HG03066 (cell line): ENCODE results near the gene PXT1.
"Not testable (repeated sequence)": the region's sequence is repeated elsewhere in the genome, so short reads cannot be mapped to it uniquely, and the experiment has no call there.

Experiments
- ATAC-seq: cut with Tn5 transposase; IDR thresholded peaks from one replicate; pipeline ENCODE4 v1.9.1; 2021; ENCODE audit warnings: low read depth; ENCODE audit not compliant: unreplicated experiment

The PXT1 gene

GRCh38 chr6:36372088-36372487 is 70.6 kb downstream of the PXT1 start:
- no peak for ATAC-seq

DNA sequence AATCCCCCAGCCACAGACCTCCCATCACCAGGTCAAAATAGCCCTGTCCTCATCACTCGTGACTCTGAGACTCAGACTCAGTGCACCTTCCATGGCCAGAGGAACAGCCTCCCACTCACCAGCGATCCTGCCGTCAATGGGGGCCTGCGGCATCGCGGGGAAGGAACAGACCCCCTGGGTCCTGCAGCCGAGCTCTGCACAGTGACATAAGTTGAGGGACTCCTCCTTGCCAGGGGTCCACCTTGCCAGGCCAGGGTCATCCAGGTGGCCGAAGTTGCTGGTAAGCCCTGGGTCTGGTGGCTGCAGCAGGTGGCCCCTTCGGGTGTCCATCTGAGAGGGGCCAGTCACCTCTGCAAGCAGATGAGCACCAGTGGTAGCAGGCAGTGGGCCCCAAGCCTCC is 71.4 kb downstream of the PXT1 start:
- ATAC-seq = no peak

- ATAC-seq = no peak
Measured at GRCh38 chr6:36370638-36371037, 72.0 kb downstream of the PXT1 start.

GRCh38 chr6:36368921-36369865 is 73.5 kb downstream of the PXT1 start:
- no peak for ATAC-seq

GRCh38 chr6:36368421-36368820 is 74.2 kb downstream of the PXT1 start:
- ATAC-seq = no peak

DNA sequence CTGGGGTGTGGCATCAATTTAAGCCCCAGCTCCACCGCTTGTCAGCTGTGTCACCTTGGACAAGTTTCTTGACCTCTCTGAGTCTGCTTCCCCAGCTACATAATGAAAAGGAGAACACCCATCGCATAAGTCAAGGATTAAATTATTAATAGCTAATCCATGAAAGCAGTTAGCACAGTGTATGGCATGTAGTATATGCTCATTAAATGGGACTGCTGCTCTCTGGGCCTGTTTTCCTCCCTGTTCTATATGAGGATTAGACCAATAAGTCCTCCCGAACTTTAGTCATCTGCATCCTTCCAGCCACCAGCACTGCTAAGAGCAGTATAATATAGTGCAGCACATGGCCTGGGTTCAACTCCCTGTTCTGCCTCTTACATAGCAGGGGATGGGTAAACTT is 74.9 kb downstream of the PXT1 start:
- ATAC-seq = no peak

DNA sequence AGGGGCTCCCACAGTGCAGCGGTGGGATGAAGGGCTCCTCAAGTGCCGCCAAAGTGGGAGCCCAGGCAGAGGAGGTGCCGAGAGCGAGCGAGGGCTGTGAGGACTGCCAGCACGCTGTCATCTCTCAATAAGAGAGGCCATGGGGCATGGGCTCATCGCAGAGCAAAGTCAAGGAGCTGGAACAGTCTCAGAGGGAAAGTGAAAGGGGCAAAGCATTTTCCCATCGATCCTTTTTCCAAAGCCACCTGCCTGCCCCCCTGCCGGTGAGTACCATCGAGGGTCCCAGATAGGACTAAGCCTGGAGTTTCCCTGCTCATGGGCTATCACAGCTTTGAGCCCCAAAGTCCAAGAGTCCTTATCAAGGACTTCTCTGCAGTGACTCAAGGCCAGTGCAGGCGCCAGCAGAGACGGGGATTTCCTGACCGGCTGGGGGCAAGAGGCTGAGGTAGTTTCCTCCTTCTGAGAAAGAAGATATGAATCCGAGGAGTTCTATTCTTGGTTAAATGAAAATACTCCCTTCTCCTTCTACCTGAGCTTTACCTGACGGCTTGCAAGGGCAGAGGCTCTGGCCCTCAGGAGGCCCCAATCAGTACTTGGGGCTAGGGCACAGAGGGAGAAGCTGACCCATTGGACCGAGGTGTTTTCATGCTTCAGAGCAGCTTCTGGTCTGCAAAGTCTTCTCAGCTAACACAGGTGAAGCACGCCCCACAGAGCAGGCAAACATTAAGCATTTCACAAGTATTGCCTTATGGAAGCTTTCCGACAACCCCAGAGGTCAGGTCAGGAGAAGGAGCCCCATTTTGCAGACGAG is 77.8 kb downstream of the PXT1 start:
- peak; percentile 55 for ATAC-seq

- not testable (repeated sequence) for ATAC-seq
Measured at GRCh38 chr6:36364061-36364635, 78.5 kb downstream of the PXT1 start.

- ATAC-seq = not testable (repeated sequence)
Measured at GRCh38 chr6:36363371-36363752, 79.3 kb downstream of the PXT1 start.

DNA sequence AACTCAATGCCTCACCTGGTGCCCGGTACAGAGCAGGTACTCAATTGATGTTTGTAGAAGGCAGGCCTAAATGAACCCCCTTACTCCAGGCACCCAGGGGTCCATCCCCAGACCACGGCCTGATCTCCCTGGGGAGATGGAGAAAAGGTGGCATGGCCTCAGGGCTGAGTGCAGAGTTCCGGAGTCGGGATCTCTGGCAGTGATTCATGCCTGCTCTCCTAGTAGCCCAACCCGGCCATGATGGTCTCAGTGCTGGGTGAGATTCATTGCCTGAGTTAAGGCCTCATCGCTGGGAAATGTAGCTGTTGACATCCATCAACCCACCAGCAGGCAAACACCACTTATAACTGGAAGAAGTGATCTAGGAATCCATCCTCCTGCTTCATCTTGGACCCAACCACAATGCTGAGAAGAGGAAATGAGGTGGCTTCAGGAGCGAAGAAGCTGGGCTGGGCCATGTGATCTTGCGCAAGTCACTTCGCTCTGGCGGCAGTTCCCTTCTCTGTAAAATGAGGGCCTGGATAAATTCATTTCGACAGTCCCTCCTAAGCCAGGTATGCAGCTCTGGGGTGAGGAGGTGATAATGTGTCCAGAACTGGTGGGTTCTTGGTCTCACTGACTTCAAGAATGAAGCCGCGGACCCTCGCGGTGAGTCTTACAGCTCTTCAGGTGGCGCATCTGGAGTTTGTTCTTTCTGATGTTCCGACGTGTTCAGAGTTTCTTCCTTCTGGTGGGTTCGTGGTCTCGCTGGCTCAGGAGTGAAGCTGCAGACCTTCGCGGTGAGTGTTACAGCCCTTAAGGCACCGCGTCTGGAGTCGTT is 79.9 kb downstream of the PXT1 start:
- ATAC-seq = no peak

- no peak for ATAC-seq
Measured at GRCh38 chr6:36361071-36361470, 81.6 kb downstream of the PXT1 start.

- ATAC-seq = no peak
Measured at GRCh38 chr6:36360241-36361054, 82.2 kb downstream of the PXT1 start.

- ATAC-seq = no peak
Measured at GRCh38 chr6:36358226-36358915, 84.3 kb downstream of the PXT1 start.

DNA sequence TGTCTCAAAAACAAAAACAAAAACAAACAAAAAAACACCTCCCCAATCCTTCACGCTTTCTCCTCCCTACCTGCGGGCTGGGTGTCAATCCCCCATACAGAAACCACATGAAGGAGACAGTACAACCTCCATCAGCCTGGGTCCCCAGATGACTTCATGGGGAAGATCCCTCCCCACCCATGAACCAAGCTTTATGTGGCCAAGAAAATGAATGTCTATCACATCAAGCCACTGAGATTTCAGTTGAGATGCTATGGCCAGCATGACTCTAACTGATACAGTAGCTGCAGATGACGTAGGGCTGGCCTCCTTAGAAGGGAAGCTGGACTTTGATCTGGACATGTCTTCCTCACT is 84.8 kb downstream of the PXT1 start:
- ATAC-seq = peak; percentile 43

DNA sequence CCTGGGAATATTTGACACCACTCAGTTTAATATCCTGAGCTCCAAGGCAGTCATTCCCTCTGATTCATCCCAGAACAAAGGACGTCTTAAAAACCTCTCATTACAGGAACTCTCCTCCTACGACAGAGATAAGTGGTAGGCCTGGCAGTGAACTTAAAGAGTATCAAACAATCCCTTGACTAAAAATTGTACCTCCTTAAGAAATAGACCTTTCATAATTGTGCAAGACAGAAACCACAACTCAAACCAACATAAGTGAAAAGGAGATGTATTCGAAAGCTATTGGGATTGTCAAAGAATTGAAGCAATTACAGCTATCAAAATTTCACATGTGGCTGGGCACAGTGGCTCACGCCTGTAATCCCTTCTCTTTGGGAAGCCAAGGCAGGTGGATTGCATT is 86.8 kb downstream of the PXT1 start:
- no peak for ATAC-seq

GRCh38 chr6:36353411-36353915 is 89.2 kb downstream of the PXT1 start:
- ATAC-seq = no peak

- no peak for ATAC-seq
Measured at GRCh38 chr6:36352477-36353157, 90.0 kb downstream of the PXT1 start.
